CD4-positive, alpha-beta memory T cell (primary cell): Measurements from ENCODE around the gene KLRF2. TPM values are rescaled to one million over a fixed set of nuclear protein-coding genes. Genes with fewer than 3 reads are reported as not detected.

ENCODE experiments used
- CTCF ChIA-PET: fragments of 350-600 bp; sonication (Branson Sonifier 250); formaldehyde crosslinking; loops from one replicate; lab custom pipeline; 2021; ENCODE audit warnings: inconsistent platforms; ENCODE audit not compliant: partially characterized antibody; lab: Charles Lee
- POLR2A ChIA-PET: fragments of 350-600 bp; sonication (Branson Sonifier 250); formaldehyde crosslinking; loops from one replicate; lab custom pipeline; 2021; ENCODE audit not compliant: partially characterized antibody; lab: Charles Lee
- DNase-seq, 5 donors: peaks; one replicate each; pipeline versions ENCODE4 v3.0.0 to v3.0.0-alpha.2; 2020 to 2022; ENCODE audit warnings: mixed read lengths in 1 of 5
- H3K27ac ChIP-seq: one replicate; pipeline ENCODE4 v1.7.0; 2013; ENCODE audit warnings: low read depth, low read length
- H3K27me3 ChIP-seq: 2 replicates; pipeline ENCODE4 v1.7.0; 2013; ENCODE audit warnings: mild to moderate bottlenecking, low read length, moderate library complexity; ENCODE audit not compliant: insufficient read depth
- H3K36me3 ChIP-seq: 2 replicates; pipeline ENCODE4 v1.7.0; 2013; ENCODE audit warnings: mild to moderate bottlenecking, low read length, moderate library complexity; ENCODE audit not compliant: insufficient read depth
- H3K4me1 ChIP-seq: 2 replicates; pipeline ENCODE4 v1.7.0; 2013; ENCODE audit warnings: mild to moderate bottlenecking, low read length, moderate library complexity; ENCODE audit not compliant: insufficient read depth
- H3K4me3 ChIP-seq, 2 donors: one replicate each; pipeline ENCODE4 v1.7.0; 2013; ENCODE audit warnings: low read length in 2 of 2, mild to moderate bottlenecking in 1 of 2
- H3K9me3 ChIP-seq, 2 donors: one replicate each; pipeline ENCODE4 v1.7.0; 2013; ENCODE audit warnings: low read length in 2 of 2, control low read depth in 1 of 2; ENCODE audit not compliant: control insufficient read depth in 1 of 2
- H3K27ac Mint-ChIP-seq, 7 donors: one replicate each; pipeline ENCODE4 v1.8.0; 2020 to 2021; ENCODE audit warnings: mixed read lengths in 7 of 7, mild to moderate bottlenecking in 6 of 7, inconsistent platforms in 3 of 7, moderate library complexity in 3 of 7
- H3K27me3 Mint-ChIP-seq, 2 donors: one replicate each; pipeline ENCODE4 v1.8.0; 2020 to 2021; ENCODE audit warnings: mixed read lengths in 2 of 2
- H3K36me3 Mint-ChIP-seq, 2 donors: one replicate each; pipeline ENCODE4 v1.8.0; 2020 to 2021; ENCODE audit warnings: mixed read lengths in 2 of 2, inconsistent platforms in 1 of 2, mild to moderate bottlenecking in 1 of 2
- H3K4me1 Mint-ChIP-seq, 4 donors: one replicate each; pipeline ENCODE4 v1.8.0; 2020 to 2021; ENCODE audit warnings: mixed read lengths in 4 of 4, mild to moderate bottlenecking in 1 of 4
- H3K4me3 Mint-ChIP-seq, 8 donors: one replicate each; pipeline ENCODE4 v1.8.0; 2020 to 2021; ENCODE audit warnings: mixed read lengths in 8 of 8, mild to moderate bottlenecking in 7 of 8, moderate library complexity in 6 of 8, inconsistent platforms in 3 of 8
- H3K9me3 Mint-ChIP-seq, 8 donors: one replicate each; pipeline ENCODE4 v1.8.0; 2020 to 2021; ENCODE audit warnings: mixed read lengths in 8 of 8, mild to moderate bottlenecking in 5 of 8, inconsistent platforms in 3 of 8, moderate library complexity in 1 of 8
- intact Hi-C: fragments of 100-400 bp; cut with micrococcal nuclease; formaldehyde crosslinking; loops from one replicate; pipeline ENCODE4 v1.15.1; 2023
- polyA plus RNA-seq, 2 donors: library from polyadenylated mRNA; unstranded; fragments of 300-500 nt; fragmentation: Illumina TruSeq; gene quantifications; one replicate each; pipeline ENCODE4 v1.2.3, GENCODE V29; 2021
- total RNA-seq, 2 experiments: library from RNA; stranded (reverse); gene quantifications; one replicate each; pipeline ENCODE4 v1.2.3, GENCODE V29; 2021

The KLRF2 gene, protein sequence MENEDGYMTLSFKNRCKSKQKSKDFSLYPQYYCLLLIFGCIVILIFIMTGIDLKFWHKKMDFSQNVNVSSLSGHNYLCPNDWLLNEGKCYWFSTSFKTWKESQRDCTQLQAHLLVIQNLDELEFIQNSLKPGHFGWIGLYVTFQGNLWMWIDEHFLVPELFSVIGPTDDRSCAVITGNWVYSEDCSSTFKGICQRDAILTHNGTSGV
- total RNA-seq = not detected
- polyA plus RNA-seq = not detected

GRCh38 chr12:9881246-9881645, at the start of gene KLRF2:
Gene KLRF2 (plus strand): TSS chr12:9881489. CDS start chr12:9881596, 107 bp downstream.
- Mint-ChIP-seq H3K4me3 (no peak within 1 kb of the TSS), H3K36me3 (no peaks in the 10 kb centered on the region), H3K4me1 (peaks cover 0 to 5% (median 3%) of the 10 kb centered on the region in 4 donors), H3K27ac (no peak within 1 kb of the TSS), H3K9me3 (no peaks in the 10 kb centered on the region), H3K27me3 (peaks cover 0 to 1% of the 10 kb centered on the region in 2 donors)
- Histone ChIP-seq H3K36me3 (no peaks in the 10 kb centered on the region), H3K27ac (no peak within 1 kb of the TSS), H3K4me3 (no peak within 1 kb of the TSS), H3K27me3 (no peaks in the 10 kb centered on the region), H3K9me3 (no peaks in the 10 kb centered on the region), H3K4me1 (no peaks in the 10 kb centered on the region)
- intact Hi-C loops = no loop called here
- no peak for DNase-seq
- ChIA-PET CTCF (interaction anchor here (0.8 kb wide), 1 partner anchor 41 kb away, joined by 3 read pairs; no protein-coding TSS in a partner anchor), POLR2A (no interaction called here)

GRCh38 chr12:9831720-9832119, 49.6 kb upstream of the KLRF2 start:
- peaks cover 0 to 3% of the 10 kb centered on the region in 2 donors for H3K27me3 Mint-ChIP-seq
- Histone ChIP-seq H3K36me3 (no peaks in the 10 kb centered on the region), H3K4me1 (no peaks in the 10 kb centered on the region), H3K27me3 (no peaks in the 10 kb centered on the region), H3K4me3 (no peak overlapping the region), H3K9me3 (no peaks in the 10 kb centered on the region), H3K27ac (no peak overlapping the region)
- intact Hi-C loops = no loop called here
- ChIA-PET POLR2A (no interaction called here), CTCF (interaction anchor here (0.6 kb wide), 1 partner anchor 18 kb away, joined by 3 read pairs; no protein-coding TSS in a partner anchor)
- no peaks in the 10 kb centered on the region for H3K36me3 Mint-ChIP-seq
- H3K27ac Mint-ChIP-seq = no peak overlapping the region
- no peaks in the 10 kb centered on the region for H3K9me3 Mint-ChIP-seq
- H3K4me1 Mint-ChIP-seq = no peaks in the 10 kb centered on the region
- no peak for DNase-seq
- no peak overlapping the region for H3K4me3 Mint-ChIP-seq

DNA sequence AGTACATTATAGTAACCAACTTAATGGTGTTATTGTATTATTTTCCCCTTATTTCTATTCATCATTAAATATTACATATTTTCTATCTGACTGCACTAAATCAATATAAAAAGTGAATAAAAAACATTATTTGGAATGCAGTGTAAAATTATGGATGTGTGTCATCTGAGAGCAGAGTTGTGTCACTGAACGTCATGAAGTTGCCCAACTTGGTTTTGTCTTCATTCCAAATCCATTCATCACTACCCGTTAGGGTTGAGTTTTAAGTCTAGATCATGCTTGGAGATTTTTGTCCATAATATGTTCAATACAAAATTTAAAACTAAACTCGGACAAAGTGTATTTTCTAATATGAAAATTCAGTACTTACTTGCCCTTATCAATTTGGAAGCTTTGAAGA, 37.9 kb upstream of the KLRF2 start:
- CTCF ChIA-PET = no interaction called here
- no peaks in the 10 kb centered on the region for H3K4me1 Mint-ChIP-seq
- peaks cover 0 to 2% of the 10 kb centered on the region in 2 donors for H3K27me3 Mint-ChIP-seq

GRCh38 chr12:9848899-9849298, 32.4 kb upstream of the KLRF2 start:
- ChIA-PET POLR2A (interaction anchor here (1.3 to 2.3 kb wide), 2 partner anchors 19 to 20 kb away, joined by 4 to 6 read pairs; partner anchors contain the start of gene CLEC2B), CTCF (interaction anchor here (0.8 to 1.0 kb wide), 3 partner anchors 9 to 106 kb away, joined by 3 read pairs; no protein-coding TSS in a partner anchor)
- Mint-ChIP-seq H3K9me3 (peaks cover 7 to 57% (median 44%) of the 10 kb centered on the region in 8 donors), H3K36me3 (peaks cover 47 to 48% of the 10 kb centered on the region in 2 donors), H3K4me3 (no peak overlapping the region), H3K27me3 (peaks cover 0 to 3% of the 10 kb centered on the region in 2 donors), H3K4me1 (peaks cover 0 to 12% (median 1%) of the 10 kb centered on the region in 4 donors), H3K27ac (no peak overlapping the region)
- H3K4me1 ChIP-seq = no peaks in the 10 kb centered on the region
- H3K36me3 ChIP-seq = peaks cover 11% of the 10 kb centered on the region
- H3K27ac ChIP-seq = no peak overlapping the region
- peaks cover 0 to 4% of the 10 kb centered on the region in 2 donors for H3K9me3 ChIP-seq
- H3K27me3 ChIP-seq = no peaks in the 10 kb centered on the region
- intact Hi-C loops = no loop called here
- no peak overlapping the region for H3K4me3 ChIP-seq
- DNase-seq = no peak

More for the DNA sequence above, 37.9 kb upstream of the KLRF2 start:
- peaks cover 7 to 39% (median 32%) of the 10 kb centered on the region in 8 donors for H3K9me3 Mint-ChIP-seq
- POLR2A ChIA-PET = no interaction called here
- no peak overlapping the region for H3K4me3 Mint-ChIP-seq
- no peaks in the 10 kb centered on the region for H3K27me3 ChIP-seq
- H3K36me3 ChIP-seq = no peaks in the 10 kb centered on the region
- peaks cover 8 to 16% of the 10 kb centered on the region in 2 donors for H3K36me3 Mint-ChIP-seq
- intact Hi-C loops = no loop called here
- H3K9me3 ChIP-seq = peaks cover 0 to 4% of the 10 kb centered on the region in 2 donors
- DNase-seq = no peak
- H3K4me1 ChIP-seq = no peaks in the 10 kb centered on the region
- no peak overlapping the region for H3K4me3 ChIP-seq
- no peak overlapping the region for H3K27ac Mint-ChIP-seq
- no peak overlapping the region for H3K27ac ChIP-seq

DNA sequence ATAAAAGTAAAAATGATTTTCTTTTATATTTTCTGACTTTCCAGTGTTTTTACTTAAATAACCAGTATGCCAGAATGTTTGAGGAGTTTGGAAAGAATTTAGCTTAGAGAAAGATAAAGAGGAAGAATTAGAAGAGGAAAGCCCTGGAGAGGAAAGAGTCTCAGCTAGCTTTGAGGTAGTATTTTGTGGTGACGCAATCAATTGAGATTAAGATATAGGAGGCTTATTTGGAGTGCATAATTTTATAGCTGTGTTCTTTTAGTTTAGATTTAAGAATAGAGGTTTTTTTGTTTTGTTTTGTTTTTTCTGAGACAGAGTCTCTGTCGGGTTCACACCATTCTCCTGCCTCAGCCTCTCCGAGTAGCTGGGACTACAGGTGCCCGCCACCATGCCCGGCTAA, 30.2 kb upstream of the KLRF2 start:
- CTCF ChIA-PET = interaction anchor here (1.1 kb wide), 1 partner anchor 101 kb away, joined by 3 read pairs; no protein-coding TSS in a partner anchor
- Mint-ChIP-seq H3K36me3 (peaks cover 64 to 66% of the 10 kb centered on the region in 2 donors), H3K27me3 (peaks cover 0 to 3% of the 10 kb centered on the region in 2 donors), H3K4me3 (no peak overlapping the region), H3K27ac (no peak overlapping the region), H3K9me3 (peaks cover 4 to 46% (median 36%) of the 10 kb centered on the region in 8 donors), H3K4me1 (peaks cover under 1 to 21% (median 6%) of the 10 kb centered on the region in 4 donors)
- Histone ChIP-seq H3K4me1 (no peaks in the 10 kb centered on the region), H3K27me3 (no peaks in the 10 kb centered on the region), H3K27ac (no peak overlapping the region), H3K36me3 (peaks cover 18% of the 10 kb centered on the region), H3K4me3 (no peak overlapping the region), H3K9me3 (peaks cover 0 to 4% of the 10 kb centered on the region in 2 donors)
- intact Hi-C loops = no loop called here
- POLR2A ChIA-PET = interaction anchor here (0.6 to 3.3 kb wide), 2 partner anchors 18 to 37 kb away, joined by 3 to 10 read pairs; partner anchors contain the start of gene CLEC2B
- no peak for DNase-seq

DNA sequence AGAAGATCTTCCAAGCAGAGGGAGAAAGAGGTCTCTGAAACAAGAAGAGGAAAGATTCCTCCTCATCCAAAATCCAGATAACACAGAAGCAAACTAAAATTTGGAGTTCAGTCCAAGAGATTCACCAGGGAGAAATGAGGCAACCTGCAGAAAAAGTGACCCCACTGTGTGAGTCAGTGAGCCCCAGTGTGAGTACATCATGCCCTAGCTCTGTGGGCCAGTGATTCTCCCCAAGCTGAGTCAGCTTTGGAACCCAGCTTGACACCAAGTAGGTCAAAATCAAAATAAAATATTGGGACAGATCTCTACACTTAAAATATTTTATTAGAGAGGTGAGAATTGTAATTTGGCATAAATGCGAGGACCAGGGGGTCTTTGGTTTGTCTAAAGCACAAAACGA, 29.4 kb upstream of the KLRF2 start:
- ChIA-PET POLR2A (interaction anchor here (0.6 to 3.3 kb wide), 5 partner anchors 15 to 126 kb away, joined by 3 to 10 read pairs (median 4); partner anchors contain the start of gene CLEC2B), CTCF (interaction anchor here (1.1 kb wide), 1 partner anchor 10 kb away, joined by 3 read pairs; no protein-coding TSS in a partner anchor)
- H3K9me3 ChIP-seq = peaks cover 0 to 4% of the 10 kb centered on the region in 2 donors
- H3K36me3 ChIP-seq = peaks cover 22% of the 10 kb centered on the region
- H3K9me3 Mint-ChIP-seq = peaks cover 0 to 38% (median 27%) of the 10 kb centered on the region in 8 donors
- no peaks in the 10 kb centered on the region for H3K27me3 ChIP-seq
- H3K4me3 ChIP-seq = no peak overlapping the region
- H3K27me3 Mint-ChIP-seq = peaks cover 0 to 1% of the 10 kb centered on the region in 2 donors
- no peak overlapping the region for H3K4me3 Mint-ChIP-seq
- H3K4me1 Mint-ChIP-seq = peaks cover 4 to 23% (median 7%) of the 10 kb centered on the region in 4 donors
- H3K27ac ChIP-seq = no peak overlapping the region
- peaks cover 66 to 67% of the 10 kb centered on the region in 2 donors for H3K36me3 Mint-ChIP-seq
- peaks cover 2% of the 10 kb centered on the region for H3K4me1 ChIP-seq
- H3K27ac Mint-ChIP-seq = peak overlapping the region in 1 of 7 donors; percentile 28
- intact Hi-C loops = loop anchor here (2.0 kb wide), 1 partner anchor 17 kb away; the partner anchor contains the start of gene CLEC2B
- no peak for DNase-seq

DNA sequence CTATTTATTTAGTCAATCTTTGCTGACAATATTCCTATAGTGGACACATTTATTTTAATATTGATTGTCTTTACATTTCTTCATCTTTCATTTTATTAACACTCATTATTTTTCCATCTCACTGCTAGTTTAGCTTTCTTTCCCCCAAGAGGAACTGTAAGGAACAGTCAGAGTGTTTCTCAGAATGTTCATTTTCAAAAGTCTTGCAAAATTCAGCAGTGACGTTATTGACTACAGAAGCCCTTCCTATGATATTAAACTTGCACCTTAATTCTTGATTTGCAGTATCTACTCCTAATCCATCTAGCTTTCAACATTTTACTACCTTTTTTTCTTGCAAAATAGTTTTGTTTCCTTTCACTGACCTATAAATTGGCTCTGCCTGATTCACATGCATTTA, 25.1 kb upstream of the KLRF2 start:
- no peak for DNase-seq
- H3K36me3 ChIP-seq = peaks cover 22% of the 10 kb centered on the region
- POLR2A ChIA-PET = interaction anchor here (1.6 kb wide), 1 partner anchor 15 kb away, joined by 4 read pairs; no protein-coding TSS in a partner anchor
- Mint-ChIP-seq H3K27ac (peak overlapping the region in 2 of 7 donors; percentile 24 to 36), H3K4me3 (no peak overlapping the region), H3K9me3 (peaks cover 0 to 2% (median 0%) of the 10 kb centered on the region in 8 donors), H3K4me1 (peaks cover 15 to 50% (median 30%) of the 10 kb centered on the region in 4 donors), H3K36me3 (peaks cover 64 to 76% of the 10 kb centered on the region in 2 donors), H3K27me3 (peaks cover 0 to 1% of the 10 kb centered on the region in 2 donors)
- intact Hi-C loops = no loop called here
- peaks cover 14% of the 10 kb centered on the region for H3K4me1 ChIP-seq
- CTCF ChIA-PET = interaction anchor here (0.6 to 1.6 kb wide), 2 partner anchors 9 to 42 kb away, joined by 4 read pairs; no protein-coding TSS in a partner anchor
- H3K9me3 ChIP-seq = no peaks in the 10 kb centered on the region
- H3K27me3 ChIP-seq = no peaks in the 10 kb centered on the region
- no peak overlapping the region for H3K4me3 ChIP-seq
- H3K27ac ChIP-seq = no peak overlapping the region
